Left renal pelvis (tissue), 4 donors: ENCODE measurements around the gene ADAM12. TPM values are rescaled to one million over a fixed set of nuclear protein-coding genes. Genes with fewer than 3 reads are reported as not detected.

Source experiments
- DNase-seq, 4 donors: peaks; one replicate each; pipeline ENCODE4 v3.0.0-alpha.2; 2013; ENCODE audit warnings: low read depth in 4 of 4, low spot score in 3 of 4
- polyA plus RNA-seq, 4 donors: library from polyadenylated mRNA; unstranded; fragments of 120-200 nt; gene quantifications; one replicate each; pipeline ENCODE4 v1.2.1, GENCODE V29; 2013; ENCODE audit not compliant: insufficient read length in 4 of 4

ADAM12 gene
- polyA plus RNA-seq, 4 donors: 23.1 to 100 (median 27.8) TPM

- no peak for DNase-seq
Observed at GRCh38 chr10:126324826-126325225, 63.5 kb downstream of the ADAM12 start.

GRCh38 chr10:126321440-126321839 lies 66.8 kb downstream of the ADAM12 start:
- DNase-seq: no peak

- DNase-seq: no peak
Observed at GRCh38 chr10:126317751-126318150, 70.5 kb downstream of the ADAM12 start.

GRCh38 chr10:126315494-126316177 lies 72.6 kb downstream of the ADAM12 start:
- no peak for DNase-seq

GRCh38 chr10:126314863-126315493 lies 73.3 kb downstream of the ADAM12 start:
- DNase-seq: no peak

GRCh38 chr10:126312167-126312566 lies 76.1 kb downstream of the ADAM12 start:
- DNase-seq: no peak

- DNase-seq: no peak
Observed at GRCh38 chr10:126309228-126309883, 78.9 kb downstream of the ADAM12 start.

GRCh38 chr10:126302826-126303665 lies 85.2 kb downstream of the ADAM12 start:
- DNase-seq: no peak

- no peak for DNase-seq
Observed at GRCh38 chr10:126302476-126302756, 85.9 kb downstream of the ADAM12 start.

- no peak for DNase-seq
Observed at GRCh38 chr10:126301701-126302475, 86.4 kb downstream of the ADAM12 start.

GRCh38 chr10:126294451-126294850 lies 93.8 kb downstream of the ADAM12 start:
- no peak for DNase-seq

- no peak for DNase-seq
Observed at GRCh38 chr10:126290232-126290631, 98.0 kb downstream of the ADAM12 start.

GRCh38 chr10:126288547-126289493 lies 99.5 kb downstream of the ADAM12 start:
- DNase-seq: no peak

- no peak for DNase-seq
Observed at GRCh38 chr10:126286256-126286780, 102.0 kb downstream of the ADAM12 start.

GRCh38 chr10:126283307-126283706 lies 105.0 kb downstream of the ADAM12 start:
- no peak for DNase-seq

- DNase-seq: no peak
Observed at GRCh38 chr10:126278851-126279250, 109.4 kb downstream of the ADAM12 start.

GRCh38 chr10:126277181-126277580 lies 111.1 kb downstream of the ADAM12 start:
- DNase-seq: no peak

- no peak for DNase-seq
Observed at GRCh38 chr10:126272526-126272925, 115.8 kb downstream of the ADAM12 start.

- no peak for DNase-seq
Observed at GRCh38 chr10:126270111-126270510, 118.2 kb downstream of the ADAM12 start.
